ENCODE results near the gene DNM3.

DNM3 gene

GRCh38 chr1:172203135-172203823 lies 362.0 kb downstream of the DNM3 start:
- peak; percentile 47 for DNase-seq

GRCh38 chr1:172203902-172204301 lies 362.6 kb downstream of the DNM3 start:
- DNase-seq: no peak

DNA sequence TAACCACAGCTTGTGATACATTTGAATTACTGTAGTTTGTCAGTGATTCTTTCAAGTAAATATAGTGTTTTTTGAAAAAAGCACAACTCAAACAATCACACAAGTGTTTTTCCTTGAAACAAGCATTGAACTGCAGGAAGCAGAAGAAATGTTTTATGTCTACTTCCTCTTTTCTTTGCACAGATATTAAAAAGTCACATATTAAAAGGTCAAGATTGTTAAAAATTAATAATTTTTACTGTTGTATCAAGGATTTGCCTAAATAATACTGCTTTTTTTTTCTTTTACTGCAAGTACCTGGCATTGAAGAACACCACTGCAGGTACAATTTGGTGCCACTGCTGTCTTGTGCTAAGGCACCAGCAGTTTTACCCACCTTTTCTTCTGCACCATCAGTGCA lies 365.0 kb downstream of the DNM3 start:
- DNase-seq: no peak

- DNase-seq: no peak
Measured at GRCh38 chr1:172208635-172209034, 367.3 kb downstream of the DNM3 start.

DNA sequence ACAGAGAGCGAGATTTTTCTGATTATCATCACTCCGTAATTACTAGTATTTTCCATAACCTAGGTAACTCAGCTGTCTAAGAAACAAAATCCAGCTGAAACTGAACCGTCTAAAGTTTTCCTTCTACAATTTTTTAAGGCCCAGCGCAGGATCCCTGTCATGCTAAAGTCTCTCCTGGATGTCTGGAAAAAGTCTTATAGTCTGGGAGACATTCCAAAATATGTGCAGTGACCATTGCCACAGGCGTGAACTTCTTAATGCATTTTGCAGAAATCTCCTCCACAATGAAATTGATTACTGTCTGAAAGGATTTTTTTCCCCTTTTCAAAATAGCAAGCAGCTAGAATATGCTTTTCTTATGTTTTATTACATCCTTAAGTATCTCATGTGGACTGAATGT lies 369.9 kb downstream of the DNM3 start:
- DNase-seq: no peak

GRCh38 chr1:172212124-172212523 lies 370.8 kb downstream of the DNM3 start:
- DNase-seq: no peak

DNA sequence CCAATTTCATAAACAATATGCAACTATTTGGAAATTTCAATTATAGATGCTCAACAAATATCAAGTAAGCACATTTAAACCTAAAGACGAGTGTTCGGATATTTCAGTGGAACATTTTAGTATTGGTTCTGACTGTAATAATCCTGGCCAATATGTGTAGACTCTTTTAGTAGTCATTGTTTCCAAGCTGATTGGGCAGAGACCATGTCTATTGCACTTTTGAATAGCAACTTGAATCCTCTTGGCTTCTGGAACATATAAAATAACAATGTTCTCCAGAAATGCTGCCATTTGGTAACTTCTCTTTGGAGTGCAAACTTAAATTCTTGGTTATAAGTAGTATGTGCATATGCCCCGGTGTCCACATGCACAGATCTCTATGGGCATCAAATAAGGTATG lies 373.7 kb downstream of the DNM3 start:
- DNase-seq: no peak

GRCh38 chr1:172219966-172220365 lies 378.7 kb downstream of the DNM3 start:
- DNase-seq: no peak

DNA sequence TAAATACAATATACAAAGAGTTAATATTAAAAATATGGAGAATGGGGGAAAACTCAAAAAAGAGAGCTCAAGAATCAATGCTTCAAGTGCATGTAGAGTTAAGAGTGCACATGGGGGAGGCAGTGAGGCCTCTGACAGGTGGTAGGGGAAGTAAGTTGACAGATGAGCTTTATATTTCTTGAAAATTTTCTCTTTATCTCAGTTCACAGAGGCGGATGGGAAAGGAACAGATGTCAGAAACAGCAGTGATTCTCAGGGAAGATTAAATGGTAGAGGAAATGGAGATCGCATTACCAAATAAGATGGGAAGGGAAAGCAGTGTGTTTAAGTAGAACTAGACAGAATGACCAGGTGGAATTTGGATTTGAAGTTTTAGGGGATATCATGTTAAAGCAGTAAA lies 379.1 kb downstream of the DNM3 start:
- no peak for DNase-seq

DNA sequence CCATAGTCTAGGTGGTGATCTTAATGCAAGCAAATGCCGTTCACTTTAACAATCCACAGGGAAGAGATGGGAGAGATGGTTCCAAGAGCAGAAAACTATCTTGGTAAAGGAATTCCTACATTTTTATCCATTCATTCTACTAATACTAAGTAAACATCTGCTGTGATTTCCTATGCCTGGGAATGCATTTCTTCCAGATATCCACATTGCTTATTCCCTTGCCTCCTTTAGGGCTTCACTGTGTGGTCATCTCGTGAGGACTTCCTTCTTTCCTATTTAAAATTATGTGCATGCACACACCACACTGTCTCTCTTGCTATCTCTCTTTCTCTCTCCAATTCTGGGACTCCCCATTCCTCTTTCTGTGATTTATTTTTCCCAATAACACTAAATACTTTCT lies 380.1 kb downstream of the DNM3 start:
- DNase-seq: no peak

DNA sequence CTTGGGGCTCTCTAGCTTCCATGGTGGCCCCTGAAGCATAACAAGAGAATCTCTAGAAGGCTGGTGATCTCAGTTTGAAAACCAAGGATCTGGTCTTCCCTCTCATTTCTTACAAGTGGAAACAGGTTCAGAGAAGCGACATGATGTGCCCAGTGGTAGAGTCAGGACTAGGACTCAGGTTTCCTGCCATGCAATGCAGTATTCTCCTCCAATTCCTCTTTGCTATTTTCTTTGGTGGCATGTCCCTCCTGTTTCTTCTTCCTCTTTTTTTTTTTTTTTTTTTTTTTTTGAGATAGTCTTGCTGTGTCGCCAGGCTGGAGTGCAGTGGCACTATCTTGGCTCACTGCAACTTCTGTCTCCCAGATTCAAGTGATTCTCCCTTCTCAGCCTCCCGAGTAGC lies 383.6 kb downstream of the DNM3 start:
- no peak for DNase-seq

- DNase-seq: no peak
Measured at GRCh38 chr1:172229942-172230341, 388.6 kb downstream of the DNM3 start.

DNA sequence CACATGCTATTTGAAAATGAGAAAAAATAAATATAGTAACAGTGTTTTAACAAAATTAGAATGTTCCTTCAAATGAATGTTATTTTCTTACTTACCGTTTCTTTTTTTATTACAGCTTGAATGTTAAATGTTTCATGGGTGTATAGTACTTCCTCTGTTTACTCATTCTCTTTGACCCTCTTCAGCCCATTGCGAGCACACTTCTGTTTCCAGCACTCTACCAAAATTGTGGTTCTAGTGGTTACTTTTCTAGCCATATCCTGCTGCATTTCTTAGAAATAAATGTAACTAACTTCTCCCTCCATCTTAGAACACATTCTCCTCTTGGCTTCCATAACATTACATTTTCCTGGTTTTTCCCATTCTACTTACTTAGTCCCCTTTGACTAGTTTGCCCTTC lies 389.2 kb downstream of the DNM3 start:
- DNase-seq: no peak

DNA sequence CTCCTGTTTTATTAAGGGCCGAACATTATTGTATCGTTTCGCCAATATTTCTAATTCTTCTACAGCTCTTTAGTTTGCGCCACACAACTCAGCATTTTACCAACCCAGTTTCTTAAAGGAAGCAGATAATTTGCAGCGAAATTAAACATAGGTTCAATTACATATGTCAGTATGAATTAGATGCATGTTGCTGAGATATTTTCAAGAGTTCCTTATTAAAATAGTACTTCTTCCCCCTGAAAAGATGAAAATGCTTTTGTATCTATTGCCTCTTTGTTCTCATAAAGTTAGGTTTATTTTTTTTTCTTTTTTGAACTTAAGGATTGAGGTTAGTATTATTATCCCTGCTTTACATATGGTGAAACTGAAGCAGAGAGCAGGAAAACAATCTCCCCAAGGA lies 395.7 kb downstream of the DNM3 start:
- no peak for DNase-seq

GRCh38 chr1:172238158-172238557 lies 396.9 kb downstream of the DNM3 start:
- no peak for DNase-seq

- DNase-seq: no peak
Measured at GRCh38 chr1:172238965-172239364, 397.7 kb downstream of the DNM3 start.

- no peak for DNase-seq
Measured at GRCh38 chr1:172239901-172240300, 398.6 kb downstream of the DNM3 start.

GRCh38 chr1:172241540-172241939 lies 400.2 kb downstream of the DNM3 start:
- DNase-seq: no peak

- DNase-seq: no peak
Measured at GRCh38 chr1:172244865-172245264, 403.6 kb downstream of the DNM3 start.

DNA sequence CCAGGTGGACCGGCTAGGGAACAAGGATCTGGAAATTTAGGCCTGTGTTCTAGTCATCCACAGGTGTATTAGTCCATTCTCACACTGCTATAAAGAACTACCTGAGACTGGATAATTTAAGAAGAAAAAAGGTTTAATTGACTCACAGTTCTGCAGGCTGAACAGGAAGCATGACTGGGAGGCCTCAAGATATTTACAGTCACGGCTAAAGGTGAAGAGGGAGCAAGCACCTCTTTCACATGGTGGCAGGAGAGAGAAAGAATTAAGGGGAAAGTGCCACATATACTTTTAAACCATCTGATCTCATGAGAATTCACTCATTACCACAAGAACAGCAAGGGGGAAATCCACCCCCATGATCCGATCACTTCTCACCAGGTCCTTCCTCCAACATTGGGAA lies 404.5 kb downstream of the DNM3 start:
- DNase-seq: no peak

DNA sequence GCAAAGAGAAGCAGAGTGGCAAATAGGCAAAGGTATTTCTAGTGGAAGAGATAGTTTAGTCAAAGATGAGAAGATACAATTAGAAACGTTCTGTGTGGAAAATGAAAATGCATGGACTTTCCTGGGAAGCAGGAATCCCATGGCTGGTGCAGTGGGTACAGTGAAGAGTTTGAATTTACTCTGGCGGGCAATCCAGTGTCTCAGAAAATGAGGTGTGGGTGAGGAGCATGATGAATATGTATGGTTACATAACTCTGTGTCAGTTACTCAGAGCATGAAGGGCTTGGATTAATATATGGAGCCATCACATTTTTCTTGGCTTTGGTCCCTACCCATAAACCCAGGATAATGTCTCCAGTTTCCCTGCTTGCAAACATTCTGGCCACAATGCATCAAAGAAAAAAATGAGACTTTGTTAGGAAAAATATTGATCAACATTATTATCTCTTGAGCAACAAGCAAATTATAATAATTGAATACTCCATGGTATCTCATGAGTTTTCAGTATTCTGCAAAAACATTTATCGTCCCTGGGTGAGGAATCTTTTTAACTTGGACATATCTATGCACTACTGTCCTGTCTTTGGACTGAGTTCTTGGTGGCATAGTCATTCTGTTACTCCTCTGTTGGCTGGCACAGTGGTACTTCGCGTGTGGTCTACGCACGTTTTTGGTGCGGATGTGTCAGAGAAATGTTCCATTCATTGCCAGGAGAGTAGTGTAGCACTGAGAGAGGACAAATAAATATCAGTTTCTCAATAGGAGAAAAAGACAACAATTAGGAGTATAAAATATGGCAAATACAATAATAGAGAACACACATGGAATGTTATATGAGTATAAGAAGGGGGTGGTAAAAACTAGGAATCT lies 405.5 kb downstream of the DNM3 start:
- DNase-seq: no peak

GRCh38 chr1:172251486-172251885 lies 410.2 kb downstream of the DNM3 start:
- DNase-seq: no peak

DNA sequence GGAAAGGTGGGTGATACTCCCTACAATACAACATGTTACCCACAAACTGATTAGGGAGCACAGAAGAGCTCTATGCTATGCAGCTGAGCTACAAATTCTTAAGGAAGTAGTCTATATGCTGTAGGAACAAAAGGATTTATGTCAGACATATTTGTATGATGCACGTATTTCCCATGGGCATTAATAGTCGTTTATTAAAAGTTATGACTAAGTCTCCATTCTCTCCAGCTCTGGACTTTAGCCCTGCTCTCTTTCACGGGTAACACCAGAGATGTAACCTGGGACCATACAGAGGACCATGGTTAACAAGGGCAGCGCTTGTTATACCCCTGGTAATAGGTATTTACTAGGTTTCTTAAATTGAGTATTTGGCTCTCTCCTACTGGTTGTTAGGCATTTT lies 411.0 kb downstream of the DNM3 start:
- DNase-seq: no peak

- no peak for DNase-seq
Measured at GRCh38 chr1:172252958-172253357, 411.7 kb downstream of the DNM3 start.

Measured in CD4-positive, alpha-beta T cell treated with Interleukin-4 for 4 hours (primary cell).